H1 (cell line): ENCODE results near the gene ADCK1. TPM values are rescaled to one million over a fixed set of nuclear protein-coding genes. Genes with fewer than 3 reads are reported as not detected.

Source experiments
- CTCF ChIA-PET: fragments of 300-600 bp; sonication (Branson Sonifier 250); formaldehyde crosslinking; loops from one replicate; lab custom pipeline; 2021; ENCODE audit not compliant: partially characterized antibody; lab: Charles Lee
- POLR2A ChIA-PET: fragments of 300-600 bp; sonication (Branson Sonifier 250); formaldehyde crosslinking; loops from one replicate; lab custom pipeline; 2021; ENCODE audit warnings: inconsistent platforms; ENCODE audit not compliant: partially characterized antibody; lab: Charles Lee
- DNase-seq, 2 experiments: peaks; one replicate each; pipeline versions ENCODE4 v3.0.0 to v3.0.0-alpha.2; 2010 to 2022; ENCODE audit warnings: low spot score in 2 of 2, low read depth in 1 of 2, mixed read lengths in 1 of 2
- FAIRE-seq: peaks from 2 replicates; lab custom pipeline; 2011; peaks lifted over from hg19 to GRCh38; lab: Jason Lieb, UNC
- H2AFZ ChIP-seq: 2 replicates; pipeline ENCODE4 v1.8.1; 2012; ENCODE audit warnings: low read length, inconsistent platforms
- H2AK5ac ChIP-seq: 2 replicates; pipeline ENCODE4 v1.6.1; 2013; ENCODE audit warnings: low read depth, low read length
- H2BK120ac ChIP-seq: replicated peaks from 2 replicates; pipeline ENCODE3; 2013; ENCODE audit warnings: low read depth, low read length, inconsistent platforms
- H2BK12ac ChIP-seq: 2 replicates; pipeline ENCODE4 v1.6.1; 2013; ENCODE audit warnings: low read depth, low read length
- H2BK15ac ChIP-seq: 2 replicates; pipeline ENCODE4 v1.6.1; 2013; ENCODE audit warnings: low read length
- H2BK20ac ChIP-seq: 2 replicates; pipeline ENCODE4 v1.6.1; 2013; ENCODE audit warnings: low read length
- H2BK5ac ChIP-seq: 2 replicates; pipeline ENCODE4 v1.6.1; 2013; ENCODE audit warnings: low read depth, low read length
- H3K14ac ChIP-seq: 2 replicates; pipeline ENCODE4 v1.6.1; 2013; ENCODE audit warnings: inconsistent platforms; ENCODE audit not compliant: insufficient read length
- H3K18ac ChIP-seq: 2 replicates; pipeline ENCODE4 v1.6.1; 2013; ENCODE audit warnings: low read length; ENCODE audit errors: extremely low read depth
- H3K23ac ChIP-seq: 2 replicates; pipeline ENCODE4 v1.6.1; 2013; ENCODE audit warnings: inconsistent platforms; ENCODE audit not compliant: insufficient read length
- H3K23me2 ChIP-seq: 2 replicates; pipeline ENCODE4 v1.6.1; 2013; ENCODE audit warnings: low read depth, low read length
- H3K27ac ChIP-seq: 2 replicates; pipeline ENCODE4 v1.6.1; 2011; ENCODE audit warnings: low read depth, low read length, inconsistent platforms
- H3K27me3 ChIP-seq, 4 experiments: replicated peaks in 1 of 4; 1 replicate in 1 of 4; 2 replicates in 3 of 4; pipeline versions ENCODE4 v1.6.1 to v1.8.1; 2011 to 2013; ENCODE audit warnings: low read length in 3 of 4, mild to moderate bottlenecking in 3 of 4, inconsistent platforms in 2 of 4, mixed read lengths in 2 of 4, moderate library complexity in 1 of 4; ENCODE audit not compliant: control insufficient read depth in 3 of 4, insufficient read depth in 3 of 4; ENCODE audit errors: extremely low read depth in 1 of 4
- H3K36me3 ChIP-seq, 4 experiments: 2 replicates each; pipeline versions ENCODE4 v1.6.1 to v1.8.1; 2011 to 2013; ENCODE audit warnings: mild to moderate bottlenecking in 4 of 4, low read length in 3 of 4, moderate library complexity in 2 of 4, control low read depth in 1 of 4, inconsistent platforms in 1 of 4; ENCODE audit not compliant: insufficient read depth in 4 of 4, control insufficient read depth in 2 of 4
- H3K4ac ChIP-seq: replicated peaks from 2 replicates; pipeline ENCODE3; 2013; ENCODE audit warnings: low read length, low read depth, mixed read lengths, inconsistent platforms; ENCODE audit not compliant: insufficient read length
- H3K4me1 ChIP-seq, 4 experiments: replicated peaks in 1 of 4; 1 replicate in 1 of 4; 2 replicates in 3 of 4; pipeline versions ENCODE4 v1.6.1 to v1.8.1; 2011 to 2013; ENCODE audit warnings: low read length in 3 of 4, inconsistent platforms in 2 of 4, mixed read lengths in 1 of 4; ENCODE audit not compliant: insufficient read depth in 4 of 4, control insufficient read depth in 3 of 4
- H3K4me2 ChIP-seq, 2 experiments: 2 replicates each; pipeline versions ENCODE4 v1.6.1 to v1.8.1; 2011 to 2013; ENCODE audit warnings: low read depth in 2 of 2, low read length in 2 of 2, control low read depth in 1 of 2, inconsistent platforms in 1 of 2, mild to moderate bottlenecking in 1 of 2; ENCODE audit not compliant: insufficient read depth in 1 of 2
- H3K4me3 ChIP-seq, 4 experiments: fragments of 200-600, 300-600 bp in 1 of 4; sonication (generic), shearing (Covaris generic), sonication (Bioruptor Twin) in 1 of 4; 2 replicates each; pipeline versions ENCODE4 v1.5.1 to v1.8.1; 2011 to 2016; ENCODE audit warnings: low read length in 4 of 4, low read depth in 3 of 4, control low read depth in 2 of 4, inconsistent platforms in 2 of 4, mild to moderate bottlenecking in 2 of 4, mixed read lengths in 1 of 4, moderate library complexity in 1 of 4; ENCODE audit not compliant: insufficient read depth in 2 of 4; ENCODE audit errors: extremely low read depth in 1 of 4
- H3K56ac ChIP-seq: replicated peaks from 2 replicates; pipeline ENCODE3; 2013; ENCODE audit warnings: low read depth, mild to moderate bottlenecking, mixed read lengths, low read length, inconsistent platforms; ENCODE audit not compliant: insufficient read length
- H3K79me1 ChIP-seq: 2 replicates; pipeline ENCODE4 v1.6.1; 2013; ENCODE audit warnings: low read depth, low read length, control low read depth
- H3K79me2 ChIP-seq, 2 experiments: 2 replicates each; pipeline versions ENCODE4 v1.6.1 to v1.8.1; 2012 to 2013; ENCODE audit warnings: low read length in 2 of 2, mild to moderate bottlenecking in 2 of 2, inconsistent platforms in 1 of 2; ENCODE audit not compliant: insufficient read depth in 2 of 2, control insufficient read depth in 1 of 2
- H3K9ac ChIP-seq, 4 experiments: replicated peaks in 1 of 4; 1 replicate in 1 of 4; 2 replicates in 3 of 4; pipeline versions ENCODE4 v1.6.1 to v1.8.1; 2011 to 2013; ENCODE audit warnings: low read depth in 3 of 4, low read length in 3 of 4, control low read depth in 2 of 4, mild to moderate bottlenecking in 2 of 4, moderate library complexity in 2 of 4, inconsistent platforms in 1 of 4; ENCODE audit errors: extremely low read depth in 1 of 4
- H3K9me3 ChIP-seq, 2 experiments: 2 replicates each; pipeline versions ENCODE4 v1.6.1 to v1.8.1; 2012 to 2013; ENCODE audit warnings: mild to moderate bottlenecking in 2 of 2, moderate library complexity in 2 of 2, control low read depth in 1 of 2, inconsistent platforms in 1 of 2, low read depth in 1 of 2, low read length in 1 of 2, mixed read lengths in 1 of 2; ENCODE audit not compliant: insufficient read depth in 2 of 2
- H4K20me1 ChIP-seq, 2 experiments: replicated peaks in 1 of 2; 2 replicates each; pipeline versions ENCODE3 to v1.8.1; 2011 to 2013; ENCODE audit warnings: inconsistent platforms in 2 of 2, low read length in 2 of 2, mild to moderate bottlenecking in 1 of 2; ENCODE audit not compliant: insufficient read depth in 2 of 2, control insufficient read depth in 1 of 2
- H4K5ac ChIP-seq: 2 replicates; pipeline ENCODE4 v1.6.1; 2013; ENCODE audit warnings: low read length, low read depth, mixed read lengths, inconsistent platforms; ENCODE audit not compliant: insufficient read length
- H4K8ac ChIP-seq: 2 replicates; pipeline ENCODE4 v1.8.0; 2013; ENCODE audit warnings: mild to moderate bottlenecking, moderate library complexity, low read length, inconsistent platforms; ENCODE audit not compliant: insufficient read depth; ENCODE audit errors: extremely low read depth
- H4K91ac ChIP-seq: replicated peaks from 2 replicates; pipeline ENCODE3; 2013; ENCODE audit warnings: low read length, mixed read lengths, inconsistent platforms; ENCODE audit not compliant: insufficient read length
- FOSL1 ChIP-seq: IDR thresholded peaks from 2 replicates; pipeline ENCODE4 v1.6.1; 2011; ENCODE audit warnings: mild to moderate bottlenecking, low read depth, low read length, moderate library complexity; ENCODE audit not compliant: insufficient read depth
- GTF2F1 ChIP-seq: IDR thresholded peaks from 2 replicates; pipeline ENCODE4 v1.6.1; 2012; ENCODE audit warnings: low read depth, low read length, improper control_type of control experiment, borderline replicate concordance
- POLR2A ChIP-seq, 2 experiments: IDR thresholded peaks; 1 replicate in 1 of 2; 2 replicates in 1 of 2; pipeline ENCODE4 v1.6.1; 2011; ENCODE audit warnings: low read depth in 2 of 2, low read length in 2 of 2, mild to moderate bottlenecking in 2 of 2; ENCODE audit errors: control extremely low read depth in 1 of 2
- POLR2AphosphoS5 ChIP-seq: IDR thresholded peaks from 2 replicates; pipeline ENCODE4 v1.6.1; 2011; ENCODE audit warnings: low read depth, low read length
- SP2 ChIP-seq: IDR thresholded peaks from 2 replicates; pipeline ENCODE4 v1.6.1; 2012; ENCODE audit warnings: mild to moderate bottlenecking, low read length, inconsistent platforms
- SUZ12 ChIP-seq: fragments of 200-600 bp; sonication (generic); IDR thresholded peaks from 2 replicates; pipeline ENCODE4 v1.6.1; 2012; ENCODE audit warnings: mild to moderate bottlenecking, inconsistent platforms, low read length, moderate library complexity, mixed read lengths
- TAF7 ChIP-seq: optimal IDR thresholded peaks from 2 replicates; pipeline ENCODE3; 2011; ENCODE audit warnings: low read depth, mild to moderate bottlenecking, inconsistent platforms, low read length, moderate library complexity, borderline replicate concordance
- TBP ChIP-seq: IDR thresholded peaks from 2 replicates; pipeline ENCODE4 v1.6.1; 2011; ENCODE audit warnings: low read depth, low read length, improper control_type of control experiment
- WGBS, 2 experiments: shearing (Covaris generic) in 1 of 2; methylation state at CpG; one replicate each; pipeline versions ENCODE4 v1.1.6 to v1.1.7; 2013 to 2015; ENCODE audit warnings: low lambda C conversion rate in 2 of 2, mixed read lengths in 2 of 2, inconsistent platforms in 1 of 2, low coverage in 1 of 2, missing lambda C conversion rate in 1 of 2; ENCODE audit not compliant: insufficient replicate concordance in 2 of 2, insufficient coverage in 1 of 2, insufficient read length in 1 of 2; ENCODE audit errors: extremely low coverage in 1 of 2, missing lambda C conversion rate in 1 of 2; 5-methylcytosine and 5-hydroxymethylcytosine counted together
- polyA plus RNA-seq, 7 experiments: library from polyadenylated mRNA; depleted of rRNA in 3 of 7; stranded (reverse) in 5 of 7; unstranded in 2 of 7; fragments of >200 nt in 5 of 7; fragments of 200-250 nt in 2 of 7; gene quantifications; 1 replicate in 5 of 7; 2 replicates in 1 of 7; 4 replicates in 1 of 7; pipeline versions ENCODE4 v1.2.1 to v1.2.3, GENCODE V29; 2011 to 2013; ENCODE audit warnings: missing spikeins in 2 of 7, mixed read lengths in 2 of 7
- total RNA-seq: library from RNA; stranded (reverse); fragmentation: NEBNext Ultra II Directional; extraction: Animal tissue kit (Norgen Biotek cat#: 25700); gene quantifications from 2 replicates; pipeline ENCODE4 v1.2.1, GENCODE V29; 2021

Gene ADCK1
- total and polyA plus RNA-seq, 2 of the 8 experiments (the other 6 are each of a cell fraction or from before 2014, with no cell fraction given), result 11.0 to 16.8 TPM

- no peaks in the 10 kb centered on the region; a peak in 1 of 8 replicates for H3K36me3 ChIP-seq
- H4K8ac ChIP-seq, result no peak overlapping the region
- H3K23ac ChIP-seq, result no peak overlapping the region
- no peak overlapping the region for H2BK15ac ChIP-seq
- H3K79me1 ChIP-seq, result peaks cover 4% of the 10 kb centered on the region; the same call in 1 of the 2 replicates
- H2BK12ac ChIP-seq, result no peak overlapping the region
- peak overlapping the region in 1 of 4 experiments; percentile 50; a peak in 2 of 7 replicates for H3K9ac ChIP-seq
- H2BK120ac ChIP-seq, result no peak overlapping the region
- H3K23me2 ChIP-seq, result peaks cover 7% of the 10 kb centered on the region
- no peaks in the 10 kb centered on the region for H3K27me3 ChIP-seq
- H2BK5ac ChIP-seq, result no peak overlapping the region
- no peak overlapping the region for H3K56ac ChIP-seq
- peaks cover 0 to 4% of the 10 kb centered on the region in 2 experiments for H4K20me1 ChIP-seq
- ChIA-PET CTCF (interaction anchor here (0.6 to 5.0 kb wide), 6 partner anchors 24 to 284 kb away, joined by 3 to 27 read pairs (median 4); partner anchors contain the start of gene ADCK1), POLR2A (interaction anchor here (0.8 to 1.7 kb wide), 7 partner anchors 13 to 62 kb away, joined by 3 to 9 read pairs (median 3); partner anchors contain the start of gene ADCK1)
- H4K5ac ChIP-seq, result no peak overlapping the region
- H3K79me2 ChIP-seq, result peaks cover 6 to 14% of the 10 kb centered on the region in 2 experiments
- DNase-seq, result no peak
- no peak for FAIRE-seq
- H3K9me3 ChIP-seq, result no peaks in the 10 kb centered on the region
- H3K4me1 ChIP-seq, result peaks cover 1 to 13% (median 7%) of the 10 kb centered on the region in 4 experiments; a peak in 4 of 7 replicates
- no peak overlapping the region for H3K14ac ChIP-seq
- peak overlapping the region; percentile 52 to 93; a peak in 3 of 4 replicates for H3K4me2 ChIP-seq
- TF ChIP-seq GTF2F1 (0 out of 2 replicates have a peak, but pooled peaks have one; percentile 41), TBP (peak; percentile 82), POLR2AphosphoS5 (peak; percentile 82), SP2 (no peak), FOSL1 (no peak), TAF7 (peak; percentile 98), SUZ12 (no peak), POLR2A (IDR thresholded peaks at IDR 0.05; ENCODE audit: control extremely low read depth in 1 of 2, low read depth in 2 of 2, low read length in 2 of 2) (peak; percentile 56 to 94)
- H2BK20ac ChIP-seq, result peak overlapping the region; percentile 67; the same call in 1 of the 2 replicates
- no peak overlapping the region for H4K91ac ChIP-seq
- no peak overlapping the region; the same call in 1 of the 2 replicates for H2AFZ ChIP-seq
- 82% methylated on average over 3 of the region's 3 CpGs; no CpG with 5 or more reads in 1 of the 2 experiments for WGBS, 2 experiments
- H2AK5ac ChIP-seq, result no peak overlapping the region
- no peak overlapping the region for H3K18ac ChIP-seq
- H3K27ac ChIP-seq, result no peak overlapping the region
- no peak overlapping the region for H3K4ac ChIP-seq
- no peak overlapping the region for H3K4me3 ChIP-seq
These were observed 35.9 kb upstream of the ADCK1 start for GRCh38 chr14:77763978-77764377.
